ENCODE results near the gene LY9.

DNA sequence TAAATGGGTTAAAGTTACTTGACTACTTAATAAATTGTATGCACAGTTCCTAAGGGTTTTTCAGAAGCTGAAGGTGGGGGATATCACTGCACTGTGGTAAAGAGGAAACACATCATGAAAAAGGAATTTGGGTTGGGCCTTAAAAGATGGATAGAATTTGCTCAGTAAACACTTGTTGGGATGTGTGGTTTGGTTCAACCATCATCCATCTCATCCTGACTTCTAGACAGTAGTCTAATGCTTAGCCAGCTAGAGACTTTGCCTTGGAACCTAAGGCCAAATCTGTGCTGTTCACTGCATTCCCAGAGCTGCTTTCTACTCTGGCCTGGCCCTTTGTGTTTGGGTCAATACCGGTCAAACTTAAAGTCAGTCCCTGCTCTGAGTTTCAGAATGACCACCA, 30.6 kb downstream of the LY9 start:
- no peak for TF ChIP-seq CTCF (IDR thresholded peaks at IDR 0.05)
- TF ChIP-seq, protein P1, sequence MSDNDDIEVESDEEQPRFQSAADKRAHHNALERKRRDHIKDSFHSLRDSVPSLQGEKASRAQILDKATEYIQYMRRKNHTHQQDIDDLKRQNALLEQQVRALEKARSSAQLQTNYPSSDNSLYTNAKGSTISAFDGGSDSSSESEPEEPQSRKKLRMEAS (IDR thresholded peaks at IDR 0.05; ENCODE audit: low read depth) = no peak
- TF ChIP-seq TEAD4 (IDR thresholded peaks at IDR 0.05; ENCODE audit: borderline replicate concordance, insufficient read depth) = no peak
- no peak for TF ChIP-seq TAF1 (IDR thresholded peaks at IDR 0.05; ENCODE audit: borderline replicate concordance, low read depth, low read length)
- no peak for TF ChIP-seq EP300 (IDR thresholded peaks at IDR 0.05; ENCODE audit: borderline replicate concordance in 1 of 2, low read depth in 1 of 2, low read length in 1 of 2)
- TF ChIP-seq RAD21 (IDR thresholded peaks at IDR 0.05; ENCODE audit: low read length) = no peak
- no peak for TF ChIP-seq SMC3 (IDR thresholded peaks at IDR 0.05; ENCODE audit: low read depth, low read length)
- TF ChIP-seq NFIC (IDR thresholded peaks at IDR 0.05; ENCODE audit: borderline replicate concordance) = no peak
- TF ChIP-seq, protein P2, sequence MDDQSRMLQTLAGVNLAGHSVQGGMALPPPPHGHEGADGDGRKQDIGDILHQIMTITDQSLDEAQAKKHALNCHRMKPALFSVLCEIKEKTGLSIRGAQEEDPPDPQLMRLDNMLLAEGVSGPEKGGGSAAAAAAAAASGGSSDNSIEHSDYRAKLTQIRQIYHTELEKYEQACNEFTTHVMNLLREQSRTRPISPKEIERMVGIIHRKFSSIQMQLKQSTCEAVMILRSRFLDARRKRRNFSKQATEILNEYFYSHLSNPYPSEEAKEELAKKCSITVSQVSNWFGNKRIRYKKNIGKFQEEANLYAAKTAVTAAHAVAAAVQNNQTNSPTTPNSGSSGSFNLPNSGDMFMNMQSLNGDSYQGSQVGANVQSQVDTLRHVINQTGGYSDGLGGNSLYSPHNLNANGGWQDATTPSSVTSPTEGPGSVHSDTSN (IDR thresholded peaks at IDR 0.05) = no peak

Data from SK-N-SH (cell line).